A549 (cell line): ENCODE data around the gene PILRB. TPM values are rescaled to one million over a fixed set of nuclear protein-coding genes. Genes with fewer than 3 reads are reported as not detected.
A peak's percentile ranks its signal among the peaks of the same experiment; 100 is the strongest.

ENCODE experiments used
- ATAC-seq, 2 experiments: fragments of 200-7000 bp in 1 of 2; fragments of >200 bp in 1 of 2; cut with Nextera tagmentation in 1 of 2; cut with Tn5 transposase in 1 of 2; 3 replicates each; pipeline versions ENCODE4 v1.8.0 to v1.9.1; 2018 to 2020; ENCODE audit warnings: mild to moderate bottlenecking in 1 of 2, moderate library complexity in 1 of 2
- CTCF ChIA-PET: fragments of 300-600 bp; sonication (Branson Sonifier 250); formaldehyde crosslinking; extraction: SDS; loops from one replicate; lab custom pipeline; 2021; ENCODE audit warnings: antibody characterized with exemption, inconsistent platforms; lab: Yijun Ruan, JAX
- POLR2A ChIA-PET: fragments of 350-600 bp; formaldehyde crosslinking; extraction: SDS; loops from one replicate; lab custom pipeline; 2021; ENCODE audit warnings: antibody characterized with exemption, inconsistent platforms; lab: Yijun Ruan, JAX
- DNase-seq, 2 experiments: peaks; one replicate each; pipeline versions ENCODE4 v3.0.0 to v3.0.0-alpha.2; 2011 to 2016; ENCODE audit warnings: low read depth in 1 of 2, low spot score in 1 of 2
- FAIRE-seq: peaks from 2 replicates; lab custom pipeline; 2011; peaks lifted over from hg19 to GRCh38; lab: Jason Lieb, UNC
- H3K27ac ChIP-seq, 2 experiments: fragments of >200 bp; sonication (Bioruptor Twin); formaldehyde crosslinking; 3 replicates each; pipeline ENCODE4 v1.5.1; 2016 to 2017
- H3K4me1 ChIP-seq: fragments of >200 bp; sonication (Bioruptor Twin); formaldehyde crosslinking; 3 replicates; pipeline ENCODE4 v1.6.1; 2016
- H3K4me2 ChIP-seq: fragments of >200 bp; sonication (Bioruptor Twin); formaldehyde crosslinking; 3 replicates; pipeline ENCODE4 v1.6.1; 2016
- H3K4me3 ChIP-seq: fragments of >200 bp; sonication (Bioruptor Twin); formaldehyde crosslinking; 3 replicates; pipeline ENCODE4 v1.5.1; 2016
- H3K9me3 ChIP-seq: fragments of >200 bp; sonication (Bioruptor Twin); formaldehyde crosslinking; 3 replicates; pipeline ENCODE4 v1.6.1; 2016
- E2F6 ChIP-seq: IDR thresholded peaks from 2 replicates; pipeline ENCODE4 v1.6.1; 2012; ENCODE audit warnings: low read depth, borderline replicate concordance
- EHMT2 ChIP-seq: fragments of 200-600 bp; sonication (generic); IDR thresholded peaks from 2 replicates; pipeline ENCODE4 v1.6.1; 2016; ENCODE audit warnings: antibody characterized with exemption, low read depth, mild to moderate bottlenecking, moderate library complexity
- ELK1 ChIP-seq: fragments of 150-350 bp; IDR thresholded peaks from 2 replicates; pipeline ENCODE4 v1.6.1; 2014; ENCODE audit warnings: low read depth, mild to moderate bottlenecking, low read length
- EP300 ChIP-seq, 2 experiments: fragments of >200 bp; sonication (Bioruptor Twin); formaldehyde crosslinking; IDR thresholded peaks; 2 replicates in 1 of 2; 3 replicates in 1 of 2; pipeline ENCODE4 v1.6.1; 2016 to 2017
- FOSB ChIP-seq: fragments of 250-450 bp; sonication (Bioruptor Pico); IDR thresholded peaks from 2 replicates; pipeline ENCODE4 v1.5.0; 2020; ENCODE audit warnings: mild to moderate bottlenecking, moderate library complexity
- FOXS1 ChIP-seq: fragments of 250-450 bp; sonication (Bioruptor Pico); IDR thresholded peaks from 2 replicates; pipeline ENCODE4 v1.5.0; 2020; ENCODE audit warnings: mild to moderate bottlenecking, moderate library complexity
- HEYL ChIP-seq: fragments of 250-450 bp; sonication (Bioruptor Pico); IDR thresholded peaks from 2 replicates; pipeline ENCODE4 v1.8.0; 2021; ENCODE audit warnings: mild to moderate bottlenecking, moderate library complexity
- HOXA7 ChIP-seq: fragments of 250-450 bp; sonication (Bioruptor Pico); IDR thresholded peaks from 2 replicates; pipeline ENCODE4 v1.5.0; 2020; ENCODE audit warnings: mild to moderate bottlenecking, moderate library complexity
- JUN ChIP-seq, 2 experiments: fragments of >200 bp; sonication (Bioruptor Twin); formaldehyde crosslinking; IDR thresholded peaks; 2 replicates in 1 of 2; 3 replicates in 1 of 2; pipeline ENCODE4 v1.6.1; 2016 to 2017
- KDM5A ChIP-seq: fragments of 200-600 bp; sonication (generic); IDR thresholded peaks from 2 replicates; pipeline ENCODE4 v1.6.1; 2016; ENCODE audit warnings: antibody characterized with exemption, mild to moderate bottlenecking
- MAZ ChIP-seq: fragments of 150-350 bp; IDR thresholded peaks from 2 replicates; pipeline ENCODE4 v1.6.1; 2014; ENCODE audit warnings: antibody characterized with exemption, low read depth, low read length, borderline replicate concordance
- NR3C1 ChIP-seq: fragments of >200 bp; sonication (Bioruptor Twin); formaldehyde crosslinking; IDR thresholded peaks from 3 replicates; pipeline ENCODE4 v1.6.1; 2017
- POLR2A ChIP-seq: IDR thresholded peaks from 2 replicates; pipeline ENCODE4 v1.6.1; 2012; ENCODE audit warnings: mild to moderate bottlenecking, low read length
- POLR2AphosphoS2 ChIP-seq: conservative IDR thresholded peaks from 2 replicates; pipeline ENCODE4 v1.6.1; 2012; ENCODE audit warnings: low read length, improper control_type of control experiment, inconsistent platforms
- RARB ChIP-seq: fragments of 250-450 bp; sonication (Bioruptor Pico); IDR thresholded peaks from 2 replicates; pipeline ENCODE4 v1.8.0; 2021; ENCODE audit warnings: mild to moderate bottlenecking, moderate library complexity
- RFX5 ChIP-seq: fragments of 450-650 bp; IDR thresholded peaks from 2 replicates; pipeline ENCODE4 v1.7.1; 2014; ENCODE audit warnings: antibody characterized with exemption, mild to moderate bottlenecking, moderate library complexity
- TP53 ChIP-seq: fragments of 250-450 bp; sonication (Bioruptor Pico); IDR thresholded peaks from 2 replicates; pipeline ENCODE4 v1.5.0; 2021; ENCODE audit warnings: mild to moderate bottlenecking, moderate library complexity
- ZC3H11A ChIP-seq: fragments of 450-650 bp; IDR thresholded peaks from 2 replicates; pipeline ENCODE4 v1.6.1; 2014; ENCODE audit warnings: antibody characterized with exemption, mild to moderate bottlenecking
- ZFP36 ChIP-seq: fragments of 450-650 bp; IDR thresholded peaks from 2 replicates; pipeline ENCODE4 v1.6.1; 2014; ENCODE audit warnings: borderline replicate concordance; ENCODE audit not compliant: partially characterized antibody
- ZNF302 ChIP-seq: fragments of 250-450 bp; sonication (Bioruptor Pico); IDR thresholded peaks from 2 replicates; pipeline ENCODE4 v1.9.0; 2021; ENCODE audit warnings: inconsistent platforms, mild to moderate bottlenecking, moderate library complexity
- WGBS: methylation state at CpG from one replicate; pipeline ENCODE4 v1.1.6; 2017; ENCODE audit errors: missing lambda C conversion rate; 5-methylcytosine and 5-hydroxymethylcytosine counted together
- polyA plus RNA-seq, 4 experiments: library from polyadenylated mRNA; depleted of rRNA in 3 of 4; stranded (reverse); fragments of >200 nt; fragmentation: RNase III in 1 of 4; extraction: RNeasy Plus Mini Kit Qiagen cat#74134 plus additional on column Dnase treatment in 1 of 4; gene quantifications; 2 replicates in 3 of 4; 3 replicates in 1 of 4; pipeline ENCODE4 v1.2.3, GENCODE V29; 2011 to 2017

Gene PILRB
- polyA plus RNA-seq, 2 of the 4 experiments (the other 2 are of a cell fraction) = 24.9 to 47.8 TPM

GRCh38 chr7:100367676-100368613, 10.0 kb downstream of the PILRB start:
- no peak overlapping the region for H3K27ac ChIP-seq
- H3K4me1 ChIP-seq = peaks cover 7% of the 10 kb centered on the region; the same call in 2 of the 3 replicates
- H3K4me2 ChIP-seq = no peak overlapping the region
- ATAC-seq (no peak), FAIRE-seq (no peak), DNase-seq (no peak)
- ChIA-PET CTCF (interaction anchor here (0.7 to 1.0 kb wide), 2 partner anchors 9 to 23 kb away, joined by 3 read pairs; no protein-coding TSS in a partner anchor), POLR2A (no interaction called here)
- no peaks in the 10 kb centered on the region for H3K9me3 ChIP-seq
- 89% methylated on average over 12 of the region's 12 CpGs for WGBS
- H3K4me3 ChIP-seq = no peak overlapping the region
- no peak for TF ChIP-seq ZNF302 (CRISPR knock-in tag)
- TF ChIP-seq RARB (CRISPR knock-in tag) = no peak
- TF ChIP-seq NR3C1 = no peak
- TF ChIP-seq, all 56 proteins: peak for 0

- H3K4me2 ChIP-seq = no peak overlapping the region
- no peak for ATAC-seq
- H3K27ac ChIP-seq = no peak overlapping the region
- TF ChIP-seq EHMT2 (no peak), ZFP36 (no peak), ELK1 (no peak), POLR2A (no peak), RARB (CRISPR knock-in tag) (no peak), JUN (IDR thresholded peaks at IDR 0.05) (0 out of 5 replicates have a peak, but pooled peaks of 1 of the 2 experiments have one; percentile 9), HEYL (CRISPR knock-in tag) (no peak), TP53 (CRISPR knock-in tag) (no peak), MAZ (no peak), FOSB (CRISPR knock-in tag) (no peak), EP300 (IDR thresholded peaks at IDR 0.05) (no peak), FOXS1 (CRISPR knock-in tag) (no peak), POLR2AphosphoS2 (peak; percentile 50; the same call in 1 of the 2 replicates)
- TF ChIP-seq, all 56 proteins: peak for 2
- 89% methylated on average over 6 of the region's 6 CpGs for WGBS
- no peaks in the 10 kb centered on the region for H3K9me3 ChIP-seq
- H3K4me1 ChIP-seq = peaks cover 7% of the 10 kb centered on the region; the same call in 2 of the 3 replicates
- DNase-seq (no peak), FAIRE-seq (no peak)
- ChIA-PET CTCF (interaction anchor here (1.0 to 1.5 kb wide), 2 partner anchors 24 to 39 kb away, joined by 3 to 7 read pairs; no protein-coding TSS in a partner anchor), POLR2A (no interaction called here)
- H3K4me3 ChIP-seq = no peak overlapping the region
These were observed 11.2 kb downstream of the PILRB start for GRCh38 chr7:100369105-100369504.

GRCh38 chr7:100370303-100370702, 12.4 kb downstream of the PILRB start:
- ChIA-PET CTCF (interaction anchor here (1.5 kb wide), 1 partner anchor 38 kb away, joined by 7 read pairs; no protein-coding TSS in a partner anchor), POLR2A (interaction anchor here (0.7 kb wide), 1 partner anchor 159 kb away, joined by 3 read pairs; no protein-coding TSS in a partner anchor)
- DNase-seq = no peak
- no peak overlapping the region for H3K4me3 ChIP-seq
- no peaks in the 10 kb centered on the region for H3K9me3 ChIP-seq
- peaks cover 7% of the 10 kb centered on the region; the same call in 2 of the 3 replicates for H3K4me1 ChIP-seq
- no peak for FAIRE-seq
- no peak for TF ChIP-seq HOXA7 (CRISPR knock-in tag)
- no peak for TF ChIP-seq ZC3H11A
- TF ChIP-seq E2F6 = no peak
- no peak for TF ChIP-seq KDM5A
- TF ChIP-seq RFX5 = no peak
- no peak for TF ChIP-seq JUN (IDR thresholded peaks at IDR 0.05)
- WGBS = 73% methylated on average over 4 of the region's 4 CpGs
- ATAC-seq = no peak
- H3K27ac ChIP-seq = no peak overlapping the region
- H3K4me2 ChIP-seq = no peak overlapping the region
